Measurements from ENCODE around the gene FGF1.

The FGF1 gene

DNA sequence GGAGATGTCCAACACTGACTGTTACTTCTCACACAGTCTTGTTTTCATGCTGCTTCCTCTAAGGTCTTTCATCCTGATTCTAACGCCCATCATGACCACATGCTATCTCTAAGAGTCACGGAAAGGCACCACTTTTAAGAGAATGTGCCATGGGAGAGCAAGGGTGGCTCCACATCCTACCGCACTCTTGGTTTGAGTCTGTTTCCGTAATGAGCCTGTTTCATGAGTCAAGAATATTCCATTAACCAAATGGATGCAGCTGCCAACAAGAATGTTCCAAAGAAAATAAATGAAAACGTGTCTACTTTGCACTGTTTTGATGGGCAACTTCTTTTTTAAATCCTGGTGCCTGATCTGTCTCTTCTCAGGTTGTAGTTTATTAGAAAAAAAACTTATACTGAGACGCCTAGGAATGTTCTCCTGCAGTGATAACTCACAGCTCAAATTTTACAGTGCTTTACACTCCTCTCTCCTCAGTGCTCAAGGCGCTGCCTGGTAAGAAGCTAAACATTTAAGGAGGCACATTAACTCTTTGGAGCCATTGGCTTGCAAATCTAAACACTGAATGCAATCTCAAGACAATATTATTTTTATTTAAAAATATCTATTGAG is 124.3 kb downstream of the FGF1 start:
- H3K27me3 Mint-ChIP-seq: peaks cover 9 to 15% of the 10 kb centered on the region in 2 donors
- DNase-seq (no peak), ATAC-seq (replicated peaks) (no peak)
- H3K36me3 Mint-ChIP-seq: no peaks in the 10 kb centered on the region
- H3K4me3 Mint-ChIP-seq: no peak overlapping the region
- H3K27ac Mint-ChIP-seq: no peak overlapping the region
- no peaks in the 10 kb centered on the region for H3K4me1 Mint-ChIP-seq
- no peaks in the 10 kb centered on the region for H3K9me3 Mint-ChIP-seq

DNA sequence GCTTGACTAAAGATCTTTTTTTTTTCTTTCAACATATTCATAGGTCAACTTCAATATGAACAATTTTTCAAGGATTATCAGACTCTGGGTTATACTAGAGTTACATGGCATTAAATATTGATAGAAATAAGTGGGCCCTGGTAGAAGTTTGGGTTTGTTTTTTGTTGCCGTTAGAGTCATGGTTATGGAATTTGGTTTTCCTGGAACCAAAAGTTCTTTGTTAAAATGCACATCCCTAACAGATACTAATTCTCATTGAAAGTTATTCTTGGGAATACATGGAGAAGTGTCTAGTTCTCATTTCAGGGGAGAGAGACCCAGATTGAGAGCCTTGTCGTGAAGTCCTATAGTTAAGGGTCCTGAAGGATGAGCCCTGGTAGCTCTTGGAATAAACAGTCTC is 124.9 kb downstream of the FGF1 start:
- no peak overlapping the region for H3K27ac Mint-ChIP-seq
- DNase-seq: no peak
- H3K27me3 Mint-ChIP-seq: peaks cover 9 to 19% of the 10 kb centered on the region in 2 donors

GRCh38 chr5:142552107-142552506 is 133.8 kb downstream of the FGF1 start:
- Mint-ChIP-seq H3K36me3 (no peaks in the 10 kb centered on the region), H3K4me1 (peaks cover 11 to 21% of the 10 kb centered on the region in 2 donors), H3K4me3 (no peak overlapping the region), H3K9me3 (no peaks in the 10 kb centered on the region), H3K27ac (no peak overlapping the region), H3K27me3 (peaks cover 20 to 67% of the 10 kb centered on the region in 2 donors)
- ATAC-seq (replicated peaks): no peak
- DNase-seq: no peak

More for the DNA sequence above, 124.9 kb downstream of the FGF1 start:
- no peaks in the 10 kb centered on the region for H3K9me3 Mint-ChIP-seq
- H3K4me3 Mint-ChIP-seq: no peak overlapping the region
- no peak for ATAC-seq (replicated peaks)
- no peaks in the 10 kb centered on the region for H3K36me3 Mint-ChIP-seq
- H3K4me1 Mint-ChIP-seq: no peaks in the 10 kb centered on the region

GRCh38 chr5:142551338-142552067 is 134.4 kb downstream of the FGF1 start:
- no peak overlapping the region for H3K27ac Mint-ChIP-seq
- H3K9me3 Mint-ChIP-seq: no peaks in the 10 kb centered on the region
- peaks cover 20 to 66% of the 10 kb centered on the region in 2 donors for H3K27me3 Mint-ChIP-seq
- no peaks in the 10 kb centered on the region for H3K36me3 Mint-ChIP-seq
- DNase-seq: no peak
- H3K4me1 Mint-ChIP-seq: peaks cover 11 to 21% of the 10 kb centered on the region in 2 donors
- peak overlapping the region in 1 of 2 donors; percentile 38 for H3K4me3 Mint-ChIP-seq
- ATAC-seq (replicated peaks): no peak

DNA sequence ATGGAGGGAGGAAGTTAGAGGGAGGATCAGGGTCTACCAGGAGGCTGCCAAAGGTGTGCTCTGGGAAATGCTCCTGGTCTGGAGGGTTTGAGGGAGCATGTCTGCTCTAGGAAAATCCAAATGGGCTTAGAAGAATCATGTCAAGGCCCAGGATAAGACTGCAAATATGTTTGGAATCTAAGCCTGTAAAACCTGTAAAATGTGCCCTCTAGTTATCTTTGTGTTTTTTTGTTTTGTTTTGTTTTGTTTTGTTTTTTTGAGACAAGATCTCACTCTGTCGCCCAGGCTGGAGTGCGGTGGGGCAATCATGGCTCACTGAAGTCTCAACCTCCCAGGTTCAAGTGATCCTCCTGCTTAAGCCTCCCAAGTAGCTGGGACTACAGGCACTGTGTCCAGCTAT is 135.4 kb downstream of the FGF1 start:
- no peak for DNase-seq
- ATAC-seq (replicated peaks): no peak

GRCh38 chr5:142549834-142550233 is 136.1 kb downstream of the FGF1 start:
- H3K27ac Mint-ChIP-seq: no peak overlapping the region
- H3K27me3 Mint-ChIP-seq: peaks cover 14 to 56% of the 10 kb centered on the region in 2 donors
- peaks cover 11 to 21% of the 10 kb centered on the region in 2 donors for H3K4me1 Mint-ChIP-seq
- no peaks in the 10 kb centered on the region for H3K36me3 Mint-ChIP-seq
- ATAC-seq (replicated peaks): no peak
- no peak overlapping the region for H3K4me3 Mint-ChIP-seq
- no peaks in the 10 kb centered on the region for H3K9me3 Mint-ChIP-seq
- DNase-seq: no peak

More for the DNA sequence above, 135.4 kb downstream of the FGF1 start:
- Mint-ChIP-seq H3K36me3 (no peaks in the 10 kb centered on the region), H3K27me3 (peaks cover 17 to 60% of the 10 kb centered on the region in 2 donors), H3K4me3 (no peak overlapping the region), H3K27ac (no peak overlapping the region), H3K4me1 (peaks cover 11 to 21% of the 10 kb centered on the region in 2 donors), H3K9me3 (no peaks in the 10 kb centered on the region)

- no peak overlapping the region for H3K27ac Mint-ChIP-seq
- H3K4me3 Mint-ChIP-seq: no peak overlapping the region
- DNase-seq: peak; percentile 18
- no peaks in the 10 kb centered on the region for H3K36me3 Mint-ChIP-seq
- H3K27me3 Mint-ChIP-seq: peaks cover 18 to 46% of the 10 kb centered on the region in 2 donors
- no peaks in the 10 kb centered on the region for H3K9me3 Mint-ChIP-seq
- peak; percentile 72 to 73 for ATAC-seq (replicated peaks)
- H3K4me1 Mint-ChIP-seq: peaks cover 11 to 21% of the 10 kb centered on the region in 2 donors
Measured at GRCh38 chr5:142548739-142549275, 137.1 kb downstream of the FGF1 start.

GRCh38 chr5:142547445-142548380 is 138.2 kb downstream of the FGF1 start:
- Mint-ChIP-seq H3K9me3 (no peaks in the 10 kb centered on the region), H3K4me1 (peaks cover 11 to 21% of the 10 kb centered on the region in 2 donors), H3K27me3 (peaks cover 18 to 38% of the 10 kb centered on the region in 2 donors), H3K4me3 (no peak overlapping the region), H3K27ac (no peak overlapping the region), H3K36me3 (no peaks in the 10 kb centered on the region)
- ATAC-seq (replicated peaks) (no peak), DNase-seq (no peak)

DNA sequence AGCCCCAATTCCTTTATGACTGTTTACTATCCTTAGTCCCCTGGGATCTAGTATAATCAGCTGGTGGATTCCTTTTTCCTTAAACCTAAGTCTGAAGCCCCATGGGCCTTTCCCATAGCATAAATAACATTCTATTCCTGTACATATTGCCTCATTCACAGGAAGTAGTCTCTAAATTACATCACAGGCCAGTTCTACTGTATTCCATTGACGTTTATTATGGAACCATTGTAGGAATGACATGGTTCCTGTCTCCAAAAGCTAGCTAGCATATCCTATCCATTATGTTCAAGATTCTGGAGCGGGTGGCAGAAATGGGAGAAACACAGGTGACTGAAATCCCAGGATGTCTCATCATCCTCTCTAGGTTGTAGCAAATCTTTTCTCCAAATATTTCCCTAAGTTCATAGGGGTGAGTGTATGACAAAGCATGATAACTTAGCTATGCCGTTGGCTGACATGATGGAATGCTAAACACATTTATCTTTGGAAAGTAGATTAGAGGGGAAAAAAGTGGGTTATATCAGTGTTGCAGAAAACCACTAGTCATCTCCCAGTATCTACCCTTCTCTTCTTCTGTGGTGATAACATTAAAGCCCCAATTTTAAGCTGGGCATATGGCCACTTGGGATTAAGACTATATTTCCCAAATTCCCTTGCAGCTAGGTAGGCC is 140.1 kb downstream of the FGF1 start:
- Mint-ChIP-seq H3K4me1 (peaks cover 7 to 12% of the 10 kb centered on the region in 2 donors), H3K4me3 (no peak overlapping the region), H3K9me3 (no peaks in the 10 kb centered on the region), H3K27me3 (peaks cover 18 to 35% of the 10 kb centered on the region in 2 donors), H3K27ac (no peak overlapping the region), H3K36me3 (no peaks in the 10 kb centered on the region)
- DNase-seq (no peak), ATAC-seq (replicated peaks) (no peak)

GRCh38 chr5:142544946-142545649 is 140.8 kb downstream of the FGF1 start:
- H3K36me3 Mint-ChIP-seq: no peaks in the 10 kb centered on the region
- no peak for DNase-seq
- peaks cover 7 to 12% of the 10 kb centered on the region in 2 donors for H3K4me1 Mint-ChIP-seq
- peaks cover 23 to 35% of the 10 kb centered on the region in 2 donors for H3K27me3 Mint-ChIP-seq
- no peaks in the 10 kb centered on the region for H3K9me3 Mint-ChIP-seq
- no peak overlapping the region for H3K4me3 Mint-ChIP-seq
- no peak overlapping the region for H3K27ac Mint-ChIP-seq
- no peak for ATAC-seq (replicated peaks)

GRCh38 chr5:142544071-142544753 is 141.7 kb downstream of the FGF1 start:
- ATAC-seq (replicated peaks) (no peak), DNase-seq (no peak)
- Mint-ChIP-seq H3K27ac (no peak overlapping the region), H3K9me3 (no peaks in the 10 kb centered on the region), H3K27me3 (peaks cover 24 to 29% of the 10 kb centered on the region in 2 donors), H3K4me3 (no peak overlapping the region), H3K36me3 (no peaks in the 10 kb centered on the region), H3K4me1 (peaks cover 7 to 9% of the 10 kb centered on the region in 2 donors)

DNA sequence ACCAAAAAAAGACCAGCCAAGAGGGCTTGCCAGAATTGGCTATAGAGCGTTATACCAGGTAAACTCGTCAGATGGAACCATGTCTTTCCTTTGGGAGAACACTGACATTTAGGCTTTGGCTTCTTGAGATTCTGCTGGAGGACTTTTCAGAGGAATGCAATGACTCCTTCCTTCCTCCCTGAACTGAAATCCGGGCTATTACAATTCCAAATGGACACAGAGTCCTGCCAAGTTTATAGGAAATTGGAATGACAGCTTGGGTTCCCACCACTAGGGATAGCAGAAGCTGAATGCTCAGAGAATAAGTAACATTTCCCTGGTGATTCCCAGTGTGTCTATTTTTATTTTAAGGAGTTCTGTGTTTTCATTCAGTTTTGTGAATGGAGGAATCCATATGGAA is 143.0 kb downstream of the FGF1 start:
- Mint-ChIP-seq H3K9me3 (no peaks in the 10 kb centered on the region), H3K4me3 (no peak overlapping the region), H3K36me3 (no peaks in the 10 kb centered on the region), H3K27ac (no peak overlapping the region), H3K27me3 (peaks cover 22 to 24% of the 10 kb centered on the region in 2 donors), H3K4me1 (no peaks in the 10 kb centered on the region)
- DNase-seq (no peak), ATAC-seq (replicated peaks) (no peak)
